GM23248 (cell line): ENCODE data around the gene EMP2.

Experiments
- EZH2 ChIP-seq: fragments of 200-600 bp; sonication (generic); IDR thresholded peaks from 2 replicates; pipeline ENCODE4 v1.6.1; 2018; ENCODE audit warnings: antibody characterized with exemption, mild to moderate bottlenecking; ENCODE audit not compliant: insufficient read depth, poor library complexity, severe bottlenecking
- EZH2phosphoT487 ChIP-seq: fragments of 200-600 bp; sonication (generic); IDR thresholded peaks from 2 replicates; pipeline ENCODE4 v1.6.1; 2018; ENCODE audit warnings: antibody characterized with exemption, moderate library complexity, mild to moderate bottlenecking, low read depth; ENCODE audit not compliant: insufficient read depth

DNA sequence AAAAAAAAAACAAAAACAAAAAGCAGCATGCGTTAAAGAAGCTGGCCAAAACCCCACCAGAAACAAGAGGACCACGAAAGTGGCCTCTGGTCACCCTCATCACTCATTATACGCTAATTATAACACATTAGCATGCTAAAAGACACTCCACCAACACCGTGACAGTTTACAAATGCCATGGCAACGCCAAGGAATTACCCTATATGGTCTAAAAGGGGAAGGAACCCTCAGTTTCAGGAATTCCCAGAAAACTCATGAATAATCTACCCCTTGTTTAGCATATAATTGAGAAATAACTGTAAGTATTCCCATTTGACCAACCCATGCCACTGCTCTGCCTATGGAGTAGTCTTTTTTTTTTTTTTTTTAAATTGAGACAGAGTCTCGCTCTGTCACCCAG is 77.6 kb downstream of the EMP2 start:
- TF ChIP-seq EZH2 (no peak), EZH2phosphoT487 (no peak)
